ENCODE data around the gene MRPL4.
"Not testable (repeated sequence)": the region's sequence is repeated elsewhere in the genome, so short reads cannot be mapped to it uniquely, and the experiment has no call there.

Gene MRPL4

GRCh38 chr19:10230173-10230860, 21.7 kb upstream of the MRPL4 start:
- DNase-seq (ENCODE audit: low read depth in 3 of 3, low spot score in 1 of 3), result peak; percentile 45 to 59 (median 49)

GRCh38 chr19:10230861-10231611, 21.0 kb upstream of the MRPL4 start, which contains the start of gene S1PR2:
S1PR2 (minus strand) TSS chr19:10231331; CDS start chr19:10224905, 6,426 bp downstream.
- DNase-seq (ENCODE audit: low read depth in 3 of 3, low spot score in 1 of 3), result peak in 2 of 3 donors; percentile 31 to 59

GRCh38 chr19:10231612-10232228, 20.3 kb upstream of the MRPL4 start:
- DNase-seq (ENCODE audit: low read depth in 3 of 3, low spot score in 1 of 3), result no peak

GRCh38 chr19:10233946-10234345, 18.1 kb upstream of the MRPL4 start:
- DNase-seq (ENCODE audit: low read depth in 3 of 3, low spot score in 1 of 3), result no peak

GRCh38 chr19:10235003-10235402, 17.0 kb upstream of the MRPL4 start:
- DNase-seq (ENCODE audit: low read depth in 3 of 3, low spot score in 1 of 3), result no peak

- not testable (repeated sequence) for DNase-seq (ENCODE audit: low read depth in 3 of 3, low spot score in 1 of 3)
Measured at GRCh38 chr19:10235409-10235808, 16.6 kb upstream of the MRPL4 start.

- no peak for DNase-seq (ENCODE audit: low read depth in 3 of 3, low spot score in 1 of 3)
Measured at GRCh38 chr19:10237702-10238101, 14.3 kb upstream of the MRPL4 start.

GRCh38 chr19:10238172-10238783, 13.7 kb upstream of the MRPL4 start:
- no peak for DNase-seq (ENCODE audit: low read depth in 3 of 3, low spot score in 1 of 3)

- not testable (repeated sequence) for DNase-seq (ENCODE audit: low read depth in 3 of 3, low spot score in 1 of 3)
Measured at GRCh38 chr19:10241826-10242449, 10.1 kb upstream of the MRPL4 start.

GRCh38 chr19:10243606-10244005, 8.4 kb upstream of the MRPL4 start:
- DNase-seq (ENCODE audit: low read depth in 3 of 3, low spot score in 1 of 3), result no peak

GRCh38 chr19:10245189-10245939, 6.7 kb upstream of the MRPL4 start:
- no peak for DNase-seq (ENCODE audit: low read depth in 3 of 3, low spot score in 1 of 3)

- no peak for DNase-seq (ENCODE audit: low read depth in 3 of 3, low spot score in 1 of 3)
Measured at GRCh38 chr19:10246511-10246910, 5.5 kb upstream of the MRPL4 start.

GRCh38 chr19:10252707-10253106, 693 bp downstream of the MRPL4 start:
- DNase-seq (ENCODE audit: low read depth in 3 of 3, low spot score in 1 of 3), result no peak

- no peak for DNase-seq (ENCODE audit: low read depth in 3 of 3, low spot score in 1 of 3)
Measured at GRCh38 chr19:10254244-10254643, 2.2 kb downstream of the MRPL4 start.

- DNase-seq (ENCODE audit: low read depth in 3 of 3, low spot score in 1 of 3), result no peak
Measured at GRCh38 chr19:10255358-10255757, 3.3 kb downstream of the MRPL4 start.

GRCh38 chr19:10256551-10256950, 4.5 kb downstream of the MRPL4 start:
- no peak for DNase-seq (ENCODE audit: low read depth in 3 of 3, low spot score in 1 of 3)

- DNase-seq (ENCODE audit: low read depth in 3 of 3, low spot score in 1 of 3), result no peak
Measured at GRCh38 chr19:10256970-10257615, 5.1 kb downstream of the MRPL4 start.

- DNase-seq (ENCODE audit: low read depth in 3 of 3, low spot score in 1 of 3), result no peak
Measured at GRCh38 chr19:10258080-10258710, 6.2 kb downstream of the MRPL4 start.

- DNase-seq (ENCODE audit: low read depth in 3 of 3, low spot score in 1 of 3), result peak; percentile 66 to 81 (median 72)
Measured at GRCh38 chr19:10259162-10259905, 7.3 kb downstream of the MRPL4 start.

Data from stimulated activated CD4-positive, alpha-beta T cell treated with anti-CD3 and anti-CD28 coated beads, TNF-alpha, amount 100 ng/mL, for 1 hour (primary cell).